Breast epithelium (tissue), 4 donors: ENCODE results near the gene FBXO33. TPM values are rescaled to one million over a fixed set of nuclear protein-coding genes. Genes with fewer than 3 reads are reported as not detected.

Experiments
- DNase-seq, 2 donors: peaks; one replicate each; pipeline ENCODE4 v3.0.0-alpha.2; 2019; ENCODE audit warnings: low spot score in 2 of 2
- H3K27ac ChIP-seq, 2 donors: fragments of 200-600 bp; sonication (generic) in 1 of 2; one replicate each; pipeline ENCODE4 v1.5.1; 2016 to 2019; ENCODE audit warnings: mild to moderate bottlenecking in 1 of 2
- H3K27me3 ChIP-seq, 2 donors: fragments of 200-600 bp; sonication (generic) in 1 of 2; one replicate each; pipeline versions ENCODE4 v1.5.1 to v1.6.0; 2017 to 2019; ENCODE audit warnings: control low read depth in 1 of 2, mild to moderate bottlenecking in 1 of 2
- H3K36me3 ChIP-seq: fragments of 200-600 bp; one replicate; pipeline ENCODE4 v1.5.1; 2019
- H3K4me1 ChIP-seq, 2 donors: fragments of 200-600 bp; sonication (generic); one replicate each; pipeline ENCODE4 v1.5.1; 2016 to 2019; ENCODE audit warnings: control low read depth in 1 of 2
- H3K4me3 ChIP-seq, 3 donors: fragments of 200-600 bp; sonication (generic); 1 replicate in 2 of 3; 2 replicates in 1 of 3; pipeline ENCODE4 v1.5.1; 2016 to 2019; ENCODE audit warnings: mild to moderate bottlenecking in 3 of 3, moderate library complexity in 2 of 3
- H3K9me3 ChIP-seq, 2 donors: fragments of 200-600 bp; sonication (generic) in 1 of 2; one replicate each; pipeline ENCODE4 v1.5.1; 2016 to 2019; ENCODE audit warnings: control low read depth in 1 of 2
- CTCF ChIP-seq, 3 donors: fragments of 450-650 bp; IDR thresholded peaks; one replicate each; pipeline ENCODE4 v1.5.1; 2016 to 2017; ENCODE audit warnings: antibody characterized with exemption in 3 of 3, mild to moderate bottlenecking in 3 of 3, moderate library complexity in 3 of 3
- POLR2A ChIP-seq: fragments of 450-650 bp; IDR thresholded peaks from one replicate; pipeline ENCODE4 v1.6.1; 2016; ENCODE audit warnings: antibody characterized with exemption, mild to moderate bottlenecking, moderate library complexity
- POLR2AphosphoS5 ChIP-seq, 3 donors: sonication (generic); formaldehyde crosslinking; IDR thresholded peaks; one replicate each; pipeline ENCODE4 v1.6.1; 2017; ENCODE audit warnings: antibody characterized with exemption in 3 of 3
- intact Hi-C: fragments of 100-400 bp; cut with DNase I; formaldehyde crosslinking; loops from one replicate; pipeline ENCODE4 v1.15.1; 2023; ENCODE audit warnings: low total_unique reads
- total RNA-seq, 3 donors: library from RNA; depleted of rRNA; stranded (reverse); fragments of >200 nt; gene quantifications; one replicate each; pipeline ENCODE4 v1.1.0, GENCODE V29; 2016

The FBXO33 gene
- total RNA-seq, 3 donors from 2014 or later = 14.1 to 21.5 (median 15.8) TPM

GRCh38 chr14:39381366-39381765 is 50.9 kb downstream of the FBXO33 start:
- H3K4me3 ChIP-seq = no peak overlapping the region
- H3K4me1 ChIP-seq = no peaks in the 10 kb centered on the region
- intact Hi-C loops = no loop called here
- no peaks in the 10 kb centered on the region for H3K36me3 ChIP-seq
- DNase-seq = no peak
- no peaks in the 10 kb centered on the region for H3K9me3 ChIP-seq
- TF ChIP-seq CTCF (IDR thresholded peaks at IDR 0.05) (no peak), POLR2A (no peak), POLR2AphosphoS5 (IDR thresholded peaks at IDR 0.05) (no peak)
- no peak overlapping the region for H3K27ac ChIP-seq
- H3K27me3 ChIP-seq = no peaks in the 10 kb centered on the region

- Histone ChIP-seq H3K27ac (peak overlapping the region; percentile 33 to 61), H3K36me3 (no peaks in the 10 kb centered on the region), H3K27me3 (no peaks in the 10 kb centered on the region), H3K4me3 (peak overlapping the region in 1 of 3 donors; percentile 3), H3K9me3 (no peaks in the 10 kb centered on the region), H3K4me1 (no peaks in the 10 kb centered on the region)
- TF ChIP-seq POLR2A (no peak), CTCF (IDR thresholded peaks at IDR 0.05) (no peak), POLR2AphosphoS5 (IDR thresholded peaks at IDR 0.05) (no peak)
- DNase-seq = no peak
- intact Hi-C loops = no loop called here
Observed at GRCh38 chr14:39376667-39377403, 55.4 kb downstream of the FBXO33 start.

GRCh38 chr14:39374851-39375250 is 57.4 kb downstream of the FBXO33 start:
- H3K36me3 ChIP-seq = no peaks in the 10 kb centered on the region
- peak overlapping the region in 1 of 2 donors; percentile 4 for H3K27ac ChIP-seq
- no peak for DNase-seq
- intact Hi-C loops = no loop called here
- H3K9me3 ChIP-seq = no peaks in the 10 kb centered on the region
- no peaks in the 10 kb centered on the region for H3K27me3 ChIP-seq
- TF ChIP-seq POLR2AphosphoS5 (IDR thresholded peaks at IDR 0.05) (no peak), CTCF (IDR thresholded peaks at IDR 0.05) (no peak), POLR2A (no peak)
- H3K4me3 ChIP-seq = no peak overlapping the region
- H3K4me1 ChIP-seq = no peaks in the 10 kb centered on the region

GRCh38 chr14:39372656-39373055 is 59.6 kb downstream of the FBXO33 start:
- intact Hi-C loops = no loop called here
- Histone ChIP-seq H3K36me3 (no peaks in the 10 kb centered on the region), H3K27me3 (no peaks in the 10 kb centered on the region), H3K4me3 (no peak overlapping the region), H3K9me3 (no peaks in the 10 kb centered on the region), H3K27ac (no peak overlapping the region), H3K4me1 (no peaks in the 10 kb centered on the region)
- TF ChIP-seq POLR2AphosphoS5 (IDR thresholded peaks at IDR 0.05) (no peak), POLR2A (no peak), CTCF (IDR thresholded peaks at IDR 0.05) (no peak)
- DNase-seq = no peak

GRCh38 chr14:39370415-39370814 is 61.8 kb downstream of the FBXO33 start:
- Histone ChIP-seq H3K9me3 (peaks cover 0 to 1% of the 10 kb centered on the region in 2 donors), H3K36me3 (no peaks in the 10 kb centered on the region), H3K4me3 (no peak overlapping the region), H3K27ac (no peak overlapping the region), H3K4me1 (no peaks in the 10 kb centered on the region), H3K27me3 (no peaks in the 10 kb centered on the region)
- no peak for DNase-seq
- intact Hi-C loops = no loop called here
- TF ChIP-seq CTCF (IDR thresholded peaks at IDR 0.05) (no peak), POLR2A (no peak), POLR2AphosphoS5 (IDR thresholded peaks at IDR 0.05) (no peak)
